Left hindlimb (tissue), 1 donor: ENCODE results near the gene PDAP1.

ENCODE experiments used
- DNase-seq: peaks from one replicate; pipeline ENCODE4 v3.0.0-alpha.2; 2018

PDAP1 gene

DNA sequence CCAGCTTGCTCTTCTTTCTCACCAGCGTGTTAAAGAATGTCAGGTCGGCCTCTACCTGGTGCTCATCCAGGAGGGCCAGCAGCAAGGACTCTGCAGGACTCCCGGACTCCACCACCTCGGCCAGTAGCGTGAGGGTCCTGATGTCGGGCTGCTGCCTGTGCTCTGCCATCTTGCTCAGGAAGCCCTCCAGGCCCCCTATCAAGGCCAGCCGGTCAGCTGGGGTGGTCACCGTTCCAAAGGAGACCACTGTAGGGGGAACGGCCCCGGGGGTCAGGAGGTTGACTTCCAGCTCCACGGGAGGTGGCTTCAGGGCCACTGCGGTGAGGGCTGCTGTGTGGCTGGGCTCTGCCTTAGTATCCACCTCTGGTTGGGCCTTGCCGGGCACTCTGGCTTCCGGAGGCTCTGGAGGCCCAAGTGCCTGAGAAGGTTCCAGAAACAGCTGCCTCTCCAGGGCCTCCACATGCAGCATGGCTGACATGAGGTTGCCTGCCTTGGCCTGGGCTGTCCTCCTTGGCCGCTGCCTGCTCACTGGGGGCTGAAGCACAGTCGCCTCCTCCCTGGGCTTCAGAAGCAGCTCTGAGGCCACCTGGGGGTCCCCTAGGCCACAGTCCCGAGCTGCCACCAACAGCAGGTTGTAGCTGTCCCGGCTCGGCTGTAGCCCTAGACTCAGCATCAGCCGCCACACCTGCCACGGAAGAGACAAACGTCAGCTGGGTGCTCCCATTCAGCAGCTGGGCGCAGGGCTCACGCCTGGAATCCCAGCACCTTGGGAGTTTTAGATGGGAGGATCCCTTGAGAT is 16.7 kb upstream of the PDAP1 start:
- DNase-seq: no peak

DNA sequence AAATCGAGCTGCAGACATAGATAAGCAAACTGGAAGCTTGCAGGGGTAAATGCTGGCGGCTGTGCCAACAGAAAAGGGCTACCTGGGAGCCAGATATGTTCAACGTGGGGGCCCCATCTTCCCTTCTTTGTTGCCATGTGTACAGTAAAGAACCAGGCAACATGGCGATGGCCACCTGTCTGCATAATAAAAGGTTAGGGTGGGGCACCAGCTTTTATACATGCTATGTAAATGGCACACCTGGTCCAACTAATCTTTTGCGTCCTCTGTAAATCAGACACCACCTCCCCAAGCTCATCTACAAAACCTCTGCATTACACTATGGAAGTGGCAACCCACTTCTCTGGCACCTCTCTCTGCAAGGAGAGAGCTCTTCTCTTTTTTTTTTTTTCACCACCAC is 14.2 kb upstream of the PDAP1 start:
- DNase-seq: no peak

DNA sequence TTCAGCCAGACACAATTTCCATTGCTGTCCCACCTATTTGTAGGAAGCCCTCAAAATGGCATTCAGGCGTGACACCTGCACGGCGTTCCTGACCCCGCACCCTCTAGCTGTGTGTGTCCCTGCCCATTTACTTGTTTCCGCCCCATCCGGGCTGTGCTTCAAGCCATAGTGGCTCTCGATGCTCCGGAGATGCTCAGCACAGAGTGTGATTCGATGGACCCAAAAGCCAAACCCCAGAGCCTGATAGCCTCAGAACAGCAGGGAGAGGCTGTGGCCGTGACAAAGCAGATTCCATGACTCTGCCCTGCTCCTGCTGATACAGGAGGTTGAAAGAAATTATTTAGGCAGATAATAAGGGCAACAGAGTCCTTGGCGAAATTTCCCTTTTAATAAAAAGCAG is 13.8 kb upstream of the PDAP1 start:
- no peak for DNase-seq

DNA sequence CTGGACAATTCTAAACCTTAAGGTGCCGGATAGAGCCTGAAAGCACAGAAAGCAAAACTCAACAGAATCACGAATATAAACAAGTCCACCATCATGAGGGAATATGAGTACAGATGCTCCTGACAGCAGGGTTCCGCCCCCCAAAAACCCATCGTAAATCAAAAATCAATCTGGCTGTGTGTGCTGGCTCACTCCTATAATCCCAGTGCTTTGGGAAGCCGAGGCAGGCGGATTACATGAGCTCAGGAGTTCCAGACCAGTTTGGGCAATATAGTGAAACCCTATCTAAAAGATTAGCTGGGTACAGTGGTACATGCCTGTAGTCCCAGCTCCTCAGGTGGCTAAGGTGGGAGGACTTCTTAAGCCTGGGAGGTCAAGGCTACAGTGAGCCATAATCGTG is 12.6 kb upstream of the PDAP1 start:
- no peak for DNase-seq

DNA sequence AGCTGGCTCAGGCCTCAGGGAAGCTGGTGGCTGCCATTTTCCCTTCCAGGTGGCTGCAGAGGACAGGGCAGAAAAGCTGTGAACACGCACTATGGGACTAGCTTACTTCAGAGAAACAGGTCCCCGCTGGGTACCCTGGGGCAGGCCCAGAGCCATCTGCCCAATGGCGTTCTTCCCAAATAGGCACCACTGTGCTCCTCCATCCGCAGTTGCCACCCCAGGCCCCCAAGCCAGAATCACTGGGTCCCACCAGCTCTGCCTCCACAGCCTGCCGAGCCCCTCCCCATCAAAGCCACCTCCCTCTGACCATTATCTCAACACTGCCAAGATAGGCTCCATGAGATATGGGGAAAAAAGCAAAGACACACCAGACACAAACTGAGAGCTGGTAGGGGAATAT is 11.8 kb upstream of the PDAP1 start:
- DNase-seq: no peak

DNA sequence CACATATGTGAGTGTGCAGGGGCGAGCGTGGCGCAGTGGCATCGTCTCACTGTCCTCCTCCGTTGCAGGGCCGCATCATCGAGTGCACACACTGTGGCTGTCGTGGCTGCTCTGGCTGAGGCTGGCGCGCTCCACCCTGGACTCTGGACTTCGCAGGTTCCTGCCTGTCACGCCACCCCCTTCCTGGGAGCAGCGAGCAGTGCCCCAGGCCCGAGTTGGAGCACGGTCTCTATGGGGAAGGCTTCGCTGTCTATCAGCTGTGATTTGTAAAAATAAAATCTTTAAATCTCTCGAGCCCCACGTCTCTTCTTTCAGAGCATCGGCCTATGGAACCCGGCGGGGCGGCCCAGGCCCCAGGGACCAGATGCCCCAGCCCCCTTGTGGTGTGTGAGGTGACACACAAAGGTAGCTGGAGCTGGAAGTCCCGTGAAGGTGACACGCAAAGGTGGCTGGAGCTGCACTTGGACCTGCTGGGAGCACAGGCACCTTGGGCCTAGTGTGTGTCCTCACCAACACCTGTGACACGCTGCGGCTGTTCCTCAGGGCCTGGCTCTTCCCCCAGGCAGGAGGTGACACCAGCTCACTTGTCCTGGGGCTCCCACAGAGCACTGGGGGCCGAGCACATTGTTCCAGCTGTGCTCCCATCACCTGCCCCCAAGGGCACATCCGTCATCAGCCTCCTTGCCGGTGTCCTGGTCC is 11.1 kb upstream of the PDAP1 start:
- DNase-seq: no peak

DNA sequence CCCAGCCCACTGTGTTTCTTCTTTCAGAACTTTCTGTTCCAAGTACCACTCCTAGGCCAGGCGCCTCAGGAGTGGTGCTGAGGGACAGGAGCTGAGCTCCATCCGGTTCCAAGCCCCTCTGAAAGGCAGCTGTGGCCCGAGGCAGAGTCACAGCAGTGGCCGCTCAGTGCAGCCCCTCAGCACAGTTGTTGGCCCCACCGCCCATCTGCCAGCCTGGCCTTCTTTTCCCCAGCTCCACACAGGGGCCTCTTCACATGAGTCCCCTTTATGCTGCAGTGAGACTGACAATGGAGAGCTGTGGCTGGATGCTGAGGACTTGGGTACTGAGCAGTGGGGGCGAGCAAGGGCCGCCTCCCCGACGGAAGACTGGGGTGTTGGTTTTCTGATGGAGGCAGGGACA is 9.9 kb upstream of the PDAP1 start:
- DNase-seq: no peak

DNA sequence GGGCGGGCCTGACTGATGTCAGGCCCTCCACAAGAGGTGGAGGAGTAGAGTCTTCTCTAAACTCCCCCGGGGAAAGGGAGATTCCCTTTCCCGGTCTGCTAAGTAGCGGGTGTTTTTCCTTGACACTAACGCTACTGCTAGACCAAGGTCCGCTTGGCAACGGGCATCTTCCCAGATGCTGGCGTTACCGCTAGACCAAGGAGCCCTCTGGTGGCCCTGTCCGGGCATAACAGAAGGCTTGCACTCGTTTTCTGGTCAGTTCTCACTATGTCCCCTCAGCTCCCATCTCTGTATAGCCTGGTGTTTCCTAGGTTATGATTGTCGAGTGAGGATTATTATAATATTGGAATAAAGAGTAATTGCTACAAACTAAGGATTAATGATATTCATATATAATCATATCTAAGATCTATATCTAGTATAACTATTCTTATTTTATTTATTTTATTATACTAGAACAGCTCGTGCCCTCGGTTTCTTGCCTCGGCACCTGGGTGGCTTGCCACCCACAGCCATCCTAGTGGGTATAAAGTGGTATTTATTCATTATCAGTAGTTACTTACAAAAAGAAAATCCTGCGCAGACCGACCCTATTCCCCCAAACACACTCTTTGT is 7.2 kb upstream of the PDAP1 start:
- peak; percentile 61 for DNase-seq

DNA sequence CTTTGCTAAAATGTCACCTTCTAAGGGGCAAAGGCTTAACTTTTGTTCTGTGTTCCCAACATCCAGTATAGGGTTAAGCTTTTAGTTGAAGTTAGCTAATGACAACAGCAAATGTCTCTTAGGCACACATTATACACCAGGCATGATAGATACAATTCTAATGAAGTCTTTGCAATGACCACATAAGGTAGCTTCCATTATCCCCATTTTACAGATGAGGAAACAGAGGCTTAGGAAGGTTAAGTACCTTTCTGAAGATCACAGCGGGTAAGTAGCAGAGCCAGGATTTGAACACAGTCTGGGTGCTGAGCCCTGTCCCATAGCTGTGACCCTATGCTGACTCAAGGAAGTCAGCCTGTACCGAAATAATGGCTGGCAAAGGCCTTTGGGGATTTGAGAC is 2.2 kb upstream of the PDAP1 start:
- no peak for DNase-seq

DNA sequence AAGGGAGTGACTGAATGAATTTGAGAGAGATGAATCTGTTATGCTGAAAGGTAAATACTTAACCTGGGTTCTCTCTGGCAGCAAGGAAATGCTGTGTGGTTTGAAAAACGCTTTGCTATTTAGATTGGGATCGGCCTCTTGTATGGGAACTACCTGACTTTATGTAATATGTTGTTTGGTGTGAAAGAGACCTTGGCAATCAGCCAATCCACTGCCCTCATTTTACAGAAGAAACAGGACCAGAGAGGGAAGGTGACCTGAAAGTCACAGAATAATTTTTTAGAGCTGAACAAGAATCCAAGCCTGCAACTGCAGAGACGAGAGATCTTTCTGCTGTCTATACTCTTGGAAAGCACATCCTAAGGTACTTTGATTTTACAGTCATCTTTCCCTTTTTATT is 1.4 kb upstream of the PDAP1 start:
- DNase-seq: no peak

DNA sequence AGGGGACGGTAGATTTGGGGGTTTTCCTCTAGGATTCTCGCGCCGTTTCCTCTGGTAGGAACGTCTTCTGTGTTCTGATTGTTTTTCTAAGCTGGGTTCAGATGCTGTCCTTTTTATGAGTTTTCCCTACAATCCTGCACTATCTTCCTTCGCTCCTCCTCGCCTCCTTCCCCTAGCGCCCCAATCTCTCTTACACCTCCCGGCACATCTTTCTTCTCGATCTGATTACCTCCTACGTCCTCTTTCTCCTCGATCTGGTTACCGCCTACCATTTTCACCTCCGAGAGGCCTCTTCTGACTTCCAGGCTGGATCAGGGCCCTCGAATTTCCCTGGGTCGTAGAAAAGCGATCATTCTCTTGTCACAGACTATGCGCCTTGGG is 785 bp upstream of the PDAP1 start:
- no peak for DNase-seq

DNA sequence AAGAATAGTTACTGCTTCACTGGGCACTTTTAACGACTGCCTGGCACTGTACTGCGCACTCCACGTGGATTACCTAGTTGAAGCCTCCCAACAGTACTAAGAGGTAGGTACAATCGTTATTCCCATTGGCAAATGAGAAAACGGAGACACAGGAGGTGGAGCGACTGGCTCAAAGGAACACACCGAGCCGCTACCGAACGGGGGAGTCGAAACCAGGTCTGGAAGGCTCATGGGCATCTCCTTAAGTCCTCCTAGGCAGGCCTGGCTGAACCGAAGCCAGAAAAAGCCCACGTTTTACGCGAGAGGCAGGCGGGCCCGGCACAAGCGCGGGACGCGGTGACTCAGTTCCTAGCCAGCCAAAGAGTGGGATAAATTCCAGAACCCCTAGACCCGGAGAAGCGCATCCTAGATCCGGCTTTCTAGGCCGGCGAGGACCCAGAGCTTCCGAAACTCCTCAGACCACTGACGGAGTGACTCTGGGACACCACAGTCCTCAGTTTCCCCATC is 472 bp downstream of the PDAP1 start:
- peak; percentile 68 for DNase-seq

DNA sequence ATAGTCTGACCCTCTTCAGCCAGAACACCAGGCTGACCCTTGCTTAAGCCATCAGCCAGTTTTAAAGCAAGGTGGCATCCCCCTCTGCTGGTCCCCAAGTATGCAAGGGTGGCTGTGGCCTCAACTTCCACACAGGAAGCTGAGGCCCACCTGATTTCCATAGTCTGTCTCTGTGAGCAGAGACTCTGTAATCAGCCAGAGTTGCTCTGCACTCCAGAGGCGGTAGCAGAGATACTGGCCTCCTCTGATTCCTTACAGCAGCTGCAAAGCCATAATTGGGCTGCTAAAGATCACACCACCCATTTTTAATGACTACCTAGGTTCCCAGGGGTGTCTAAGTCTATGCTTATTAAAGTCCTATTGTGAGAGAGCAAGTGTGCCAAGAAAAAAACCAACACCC is 1.8 kb downstream of the PDAP1 start:
- DNase-seq: no peak

DNA sequence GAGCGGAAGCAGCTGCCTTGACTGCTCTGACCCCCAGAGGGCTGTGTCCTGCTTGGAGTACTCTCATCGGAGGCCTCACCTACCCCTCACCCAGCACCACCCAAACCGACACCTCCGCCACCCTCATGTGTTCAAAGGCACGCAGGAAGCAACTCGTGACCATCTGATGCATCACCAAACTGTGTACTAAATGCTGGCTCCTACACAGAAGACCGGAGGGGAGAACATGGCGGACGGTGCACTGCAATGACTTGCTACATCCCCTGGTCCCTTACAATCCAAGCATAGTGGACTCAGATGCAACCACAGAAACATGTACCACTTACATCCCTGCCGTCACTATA is 3.4 kb downstream of the PDAP1 start:
- DNase-seq: no peak

DNA sequence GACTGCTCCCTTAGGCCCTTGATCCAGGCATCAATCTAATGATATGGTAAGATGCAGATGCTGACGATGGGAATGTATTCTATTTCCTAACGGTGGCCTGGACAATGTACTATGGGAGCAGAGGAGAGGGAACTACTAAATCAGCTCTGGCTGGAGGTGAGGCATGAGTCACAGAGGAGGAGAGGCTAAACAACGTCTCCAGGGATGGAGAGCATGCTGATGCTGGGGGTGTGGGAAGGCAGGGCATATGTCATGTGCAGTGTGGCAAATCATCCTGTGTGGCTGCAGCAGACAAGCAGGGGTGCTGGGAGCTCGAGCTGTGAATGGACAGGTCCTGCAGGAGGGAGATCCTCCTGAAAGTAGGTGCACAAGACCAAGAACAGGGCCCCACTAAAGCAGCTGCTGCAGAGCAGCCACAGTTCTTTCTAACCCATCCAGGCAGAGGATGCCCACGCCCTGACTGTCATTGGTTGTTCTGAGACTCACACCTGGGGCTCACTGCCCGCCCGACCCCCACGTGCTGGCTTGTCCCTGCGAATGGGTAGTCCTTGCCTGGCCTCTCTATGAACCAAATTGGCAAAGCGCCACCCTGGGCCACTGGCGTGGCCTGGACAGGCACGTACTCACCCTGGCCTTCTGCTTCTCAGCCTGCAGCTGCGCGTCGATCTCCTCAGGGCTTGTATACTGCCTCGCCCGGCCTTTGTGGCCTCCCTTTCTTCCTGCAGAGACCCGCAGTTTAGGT is 4.0 kb downstream of the PDAP1 start:
- no peak for DNase-seq

DNA sequence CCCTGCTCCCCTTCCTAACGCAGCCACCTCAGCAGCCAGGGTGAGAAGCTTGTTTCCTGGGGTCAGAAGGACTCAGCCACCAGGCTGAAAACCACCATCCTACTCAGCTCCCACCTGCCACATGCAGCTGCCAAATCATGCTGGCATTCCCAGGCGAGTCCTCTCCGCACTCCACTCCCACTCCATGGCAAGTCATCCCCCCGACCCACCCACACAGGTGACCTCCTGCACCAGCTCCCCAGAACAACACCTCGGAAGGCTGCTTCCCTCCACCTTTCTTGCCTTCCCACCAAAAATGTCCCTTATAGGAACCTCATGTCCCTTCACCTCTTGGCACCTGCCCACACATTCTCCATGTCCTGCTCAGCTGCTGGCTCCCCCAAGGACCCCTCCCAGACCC is 4.6 kb downstream of the PDAP1 start:
- DNase-seq: no peak

DNA sequence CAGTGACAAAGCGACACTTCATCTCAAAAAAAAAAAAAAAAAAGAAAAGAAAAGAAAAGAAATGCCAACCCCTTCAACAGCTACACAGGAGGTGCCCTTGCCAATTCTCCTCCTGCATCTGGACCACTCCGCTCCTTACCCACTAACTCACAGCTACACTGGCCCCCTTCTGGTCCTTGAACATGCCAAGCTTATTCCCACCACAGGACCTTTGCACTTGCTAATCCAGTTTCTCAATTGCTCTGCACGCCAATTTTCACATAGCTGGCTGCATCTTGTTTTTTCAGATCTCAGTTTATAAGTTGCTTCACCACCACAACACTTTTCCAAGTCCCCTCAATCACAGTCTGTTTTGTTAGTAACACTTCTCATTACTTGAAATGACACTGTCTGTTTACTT is 5.5 kb downstream of the PDAP1 start:
- no peak for DNase-seq

DNA sequence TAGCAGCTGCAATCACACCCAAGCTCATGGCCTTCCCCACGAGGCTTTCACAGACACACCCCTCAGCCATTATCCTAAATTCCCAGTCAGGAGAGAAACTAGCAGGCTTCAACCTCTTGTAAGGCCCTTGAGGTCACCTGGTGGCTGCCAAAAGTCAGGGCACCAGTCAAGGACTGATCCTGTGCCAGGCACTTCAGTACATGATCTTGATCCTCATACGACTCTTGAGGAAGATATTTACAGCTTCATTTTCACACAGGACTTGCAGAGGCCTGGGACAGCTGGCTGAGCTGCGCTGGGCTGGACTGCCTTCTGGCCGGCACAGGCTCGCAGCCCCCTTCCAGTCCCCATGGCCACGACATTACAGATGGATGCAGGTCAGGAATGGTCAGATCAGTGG is 8.8 kb downstream of the PDAP1 start:
- DNase-seq: no peak

DNA sequence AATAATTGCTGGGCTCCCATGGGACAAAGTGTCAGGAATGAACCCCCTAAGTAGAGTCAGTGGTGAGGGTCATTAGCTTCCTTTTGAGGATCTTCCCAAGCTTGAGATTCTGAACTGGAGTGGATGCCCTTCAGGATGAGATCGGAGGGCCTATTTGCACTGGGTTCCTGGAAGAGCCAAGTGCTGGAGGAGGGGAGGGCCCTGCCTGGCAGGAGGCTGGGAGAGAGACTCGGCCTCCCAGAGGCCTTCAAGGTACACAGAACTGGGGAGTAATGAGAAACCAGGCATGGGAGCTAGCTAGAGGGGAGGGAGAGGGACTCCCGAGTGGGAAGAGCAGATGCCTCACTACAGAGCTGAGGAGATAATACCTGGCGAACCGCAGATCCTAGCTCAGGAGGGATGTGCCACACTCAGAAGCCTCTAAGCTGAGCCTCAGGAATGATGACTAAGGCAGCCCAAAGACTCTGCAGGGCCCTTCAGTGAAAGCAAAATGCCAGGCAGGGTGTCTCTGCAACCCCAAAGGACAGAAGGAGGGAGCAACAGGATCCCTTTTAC is 9.4 kb downstream of the PDAP1 start:
- no peak for DNase-seq

DNA sequence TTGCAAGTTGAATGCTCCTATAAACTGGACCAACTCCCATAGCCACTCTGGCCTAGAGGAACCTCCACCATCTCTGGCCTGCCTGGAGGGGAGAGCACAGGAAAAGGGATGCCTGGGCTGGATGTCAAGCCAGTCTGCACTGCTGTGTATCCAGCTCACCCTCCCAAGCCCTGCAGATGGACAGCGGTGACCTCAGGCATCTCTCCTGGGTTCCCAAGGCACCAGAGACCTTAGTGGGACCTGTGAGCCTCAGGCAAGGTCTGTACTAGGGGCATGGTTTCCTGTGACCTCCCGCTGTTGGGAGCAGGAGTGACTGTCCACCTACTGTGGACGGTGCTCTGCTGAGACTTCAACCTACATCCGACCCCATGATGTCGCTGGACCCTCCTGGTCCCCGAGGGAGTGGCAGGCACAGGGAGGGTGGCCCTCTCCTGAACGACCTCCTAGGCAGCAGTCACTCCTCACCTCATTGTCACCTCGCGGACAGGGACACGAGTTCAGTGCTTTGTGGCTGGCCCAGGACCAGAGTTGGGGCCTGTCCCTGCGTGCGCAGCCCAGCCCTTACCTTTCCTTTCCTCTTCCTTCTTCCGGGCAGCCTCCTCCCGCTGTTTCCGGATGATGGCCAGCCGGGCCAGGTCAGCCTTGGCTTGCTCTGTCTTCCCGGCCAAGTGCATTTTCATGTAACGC is 11.0 kb downstream of the PDAP1 start:
- DNase-seq: no peak

DNA sequence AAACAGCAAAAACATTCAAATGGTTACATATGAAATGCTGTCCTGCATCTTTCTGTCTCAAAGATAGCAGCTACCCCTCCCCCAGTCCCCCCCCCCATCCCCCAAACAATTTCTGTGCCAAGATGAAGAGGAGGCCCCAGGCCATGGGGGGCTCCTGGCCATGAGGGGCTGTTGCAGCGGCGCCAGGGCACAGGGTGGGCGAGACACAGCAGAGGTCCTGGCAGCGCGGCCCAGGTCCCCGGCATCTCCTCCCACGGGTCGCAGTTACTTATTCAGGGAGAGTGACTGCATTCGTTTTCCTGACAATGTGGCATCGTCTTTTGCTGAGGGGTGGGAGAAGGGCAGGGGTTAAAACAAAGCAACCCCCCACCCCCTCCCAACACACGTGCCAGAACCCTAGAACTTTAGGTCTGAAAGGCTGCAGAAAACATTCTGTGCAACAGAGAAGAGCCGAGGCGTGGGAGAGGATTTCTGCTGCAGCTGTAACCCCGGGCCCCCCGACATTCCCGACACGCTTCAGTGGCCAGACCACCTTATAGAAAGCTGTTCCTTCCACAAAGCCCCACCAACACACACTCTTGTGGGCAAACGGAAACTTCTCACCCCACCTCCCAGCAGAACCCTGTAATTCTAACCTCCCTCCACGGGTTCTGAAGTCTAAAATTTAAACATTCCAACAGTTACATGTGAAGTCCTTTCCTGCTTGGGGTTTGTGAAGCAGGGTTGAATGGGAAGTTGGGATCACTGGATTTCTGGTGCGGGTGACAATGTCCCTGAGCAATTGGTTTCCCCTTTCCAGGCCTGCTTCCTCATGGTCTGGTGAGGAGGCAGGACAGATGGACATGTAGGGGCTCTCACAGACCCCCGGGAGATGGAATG is 11.7 kb downstream of the PDAP1 start:
- DNase-seq: no peak
